ENCODE measurements around the gene WDR73.

GRCh38 chr15:84669726-84670125, 15.6 kb upstream of the WDR73 start:
- TF ChIP-seq POLR2AphosphoS5 (IDR thresholded peaks at IDR 0.05; ENCODE audit: low read depth, low read length) (no peak), REST (IDR thresholded peaks at IDR 0.05; ENCODE audit: insufficient read depth in 1 of 2, low read depth in 2 of 2, low read length in 2 of 2) (no peak), TAF1 (IDR thresholded peaks at IDR 0.05; ENCODE audit: borderline replicate concordance, insufficient read depth, low read length) (no peak), FOXP2 (optimal IDR thresholded peaks at IDR 0.05; ENCODE audit: borderline replicate concordance, extremely low read depth, extremely low read length, insufficient read depth) (no peak), SIN3A (IDR thresholded peaks at IDR 0.05; ENCODE audit: borderline replicate concordance, insufficient read depth, low read length) (no peak)
